ENCODE results near the gene TRPM3. TPM values are rescaled to one million over a fixed set of nuclear protein-coding genes. Genes with fewer than 3 reads are reported as not detected.

Gene TRPM3
- total and polyA plus RNA-seq, 2 of the 8 experiments (the other 6 are each of a cell fraction or from before 2014, with no cell fraction given): 2.4 to 10.9 TPM

DNA sequence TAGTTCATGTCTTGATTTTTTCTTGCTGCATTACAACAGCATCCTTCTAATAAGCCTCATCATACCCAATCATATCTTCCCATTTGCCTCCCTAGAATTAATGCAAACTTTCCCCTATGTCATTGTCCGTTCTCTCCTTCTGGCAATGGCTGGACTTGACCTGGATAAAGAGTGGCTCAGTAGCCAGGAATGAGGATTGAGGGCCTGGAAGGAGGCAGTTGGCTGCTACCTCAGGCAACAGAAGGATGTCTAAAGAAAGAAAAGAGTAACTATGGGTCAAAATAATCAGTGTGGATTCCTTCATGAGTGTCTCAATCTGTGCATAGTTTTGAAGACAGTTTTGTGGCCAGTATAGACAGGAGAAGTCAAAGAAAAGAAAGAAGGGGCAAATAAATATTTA lies 209.6 kb downstream of the TRPM3 start:
- H3K9me3 ChIP-seq (ENCODE audit: insufficient read depth in 2 of 2, low read depth in 1 of 2, low read length in 1 of 2): no peaks in the 10 kb centered on the region
- TF ChIP-seq, protein P1, sequence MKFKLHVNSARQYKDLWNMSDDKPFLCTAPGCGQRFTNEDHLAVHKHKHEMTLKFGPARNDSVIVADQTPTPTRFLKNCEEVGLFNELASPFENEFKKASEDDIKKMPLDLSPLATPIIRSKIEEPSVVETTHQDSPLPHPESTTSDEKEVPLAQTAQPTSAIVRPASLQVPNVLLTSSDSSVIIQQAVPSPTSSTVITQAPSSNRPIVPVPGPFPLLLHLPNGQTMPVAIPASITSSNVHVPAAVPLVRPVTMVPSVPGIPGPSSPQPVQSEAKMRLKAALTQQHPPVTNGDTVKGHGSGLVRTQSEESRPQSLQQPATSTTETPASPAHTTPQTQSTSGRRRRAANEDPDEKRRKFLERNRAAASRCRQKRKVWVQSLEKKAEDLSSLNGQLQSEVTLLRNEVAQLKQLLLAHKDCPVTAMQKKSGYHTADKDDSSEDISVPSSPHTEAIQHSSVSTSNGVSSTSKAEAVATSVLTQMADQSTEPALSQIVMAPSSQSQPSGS (IDR thresholded peaks at IDR 0.05; ENCODE audit: low read length): no peak
- TF ChIP-seq JUND (IDR thresholded peaks at IDR 0.05; ENCODE audit: low read length): no peak
- TF ChIP-seq MAFK (IDR thresholded peaks at IDR 0.05; ENCODE audit: low read depth, low read length): no peak
- TF ChIP-seq NRF1 (IDR thresholded peaks at IDR 0.05; ENCODE audit: low read depth, low read length): no peak
- TF ChIP-seq, protein P2, sequence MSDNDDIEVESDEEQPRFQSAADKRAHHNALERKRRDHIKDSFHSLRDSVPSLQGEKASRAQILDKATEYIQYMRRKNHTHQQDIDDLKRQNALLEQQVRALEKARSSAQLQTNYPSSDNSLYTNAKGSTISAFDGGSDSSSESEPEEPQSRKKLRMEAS (IDR thresholded peaks at IDR 0.05): no peak
- no peak for TF ChIP-seq SUZ12 (IDR thresholded peaks at IDR 0.05; ENCODE audit: low read length)
- TF ChIP-seq ASH2L (IDR thresholded peaks at IDR 0.05; ENCODE audit: low read length): no peak
- no peak for TF ChIP-seq SAP30 (IDR thresholded peaks at IDR 0.05; ENCODE audit: insufficient read depth, insufficient replicate concordance, low read length)
- H3K14ac ChIP-seq (ENCODE audit: insufficient read length): no peak overlapping the region
- no peaks in the 10 kb centered on the region for H3K4me1 ChIP-seq (replicated peaks in 1 of 4; ENCODE audit: control insufficient read depth in 3 of 4, insufficient read depth in 4 of 4, low read length in 3 of 4)
- H3K4me3 ChIP-seq (ENCODE audit: extremely low read depth in 1 of 4, insufficient read depth in 2 of 4, low read depth in 3 of 4, low read length in 4 of 4): no peak overlapping the region
- H2BK12ac ChIP-seq (ENCODE audit: low read depth, low read length): no peak overlapping the region
- H2AK5ac ChIP-seq (ENCODE audit: low read depth, low read length): no peak overlapping the region
- no peak overlapping the region for H2BK15ac ChIP-seq (ENCODE audit: low read length)
- no peak overlapping the region for H3K27ac ChIP-seq (ENCODE audit: low read depth, low read length)
- H3K4ac ChIP-seq (replicated peaks; ENCODE audit: insufficient read length, low read depth, low read length): no peak overlapping the region
- no peak overlapping the region for H4K8ac ChIP-seq (ENCODE audit: extremely low read depth, insufficient read depth, low read length)
- no peak overlapping the region for H2BK120ac ChIP-seq (replicated peaks; ENCODE audit: low read depth, low read length)
- no peak overlapping the region for H3K23ac ChIP-seq (ENCODE audit: insufficient read length)
- H3K27me3 ChIP-seq (replicated peaks in 1 of 4; ENCODE audit: control insufficient read depth in 3 of 4, extremely low read depth in 1 of 4, insufficient read depth in 3 of 4, low read length in 3 of 4): no peaks in the 10 kb centered on the region
- no peaks in the 10 kb centered on the region for H4K20me1 ChIP-seq (replicated peaks in 1 of 2; ENCODE audit: control insufficient read depth in 1 of 2, insufficient read depth in 2 of 2, low read length in 2 of 2)
- ChIA-PET POLR2A (ENCODE audit: partially characterized antibody) (no interaction called here), CTCF (ENCODE audit: partially characterized antibody) (no interaction called here)
- H3K23me2 ChIP-seq (ENCODE audit: low read depth, low read length): no peaks in the 10 kb centered on the region
- H2AFZ ChIP-seq (ENCODE audit: low read length): no peak overlapping the region
- H3K18ac ChIP-seq (ENCODE audit: extremely low read depth, low read length): no peak overlapping the region
- H3K4me2 ChIP-seq (ENCODE audit: insufficient read depth in 1 of 2, low read depth in 2 of 2, low read length in 2 of 2): no peak overlapping the region
- no peak overlapping the region for H2BK20ac ChIP-seq (ENCODE audit: low read length)
- WGBS, 2 experiments (ENCODE audit: extremely low coverage in 1 of 2, insufficient coverage in 1 of 2, insufficient read length in 1 of 2, insufficient replicate concordance in 2 of 2, low coverage in 1 of 2, low lambda C conversion rate in 2 of 2, missing lambda C conversion rate in 1 of 2): 80% methylated on average over 1 of the region's 1 CpG; no CpG with 5 or more reads in 1 of the 2 experiments
- H3K9ac ChIP-seq (replicated peaks in 1 of 4; ENCODE audit: extremely low read depth in 1 of 4, low read depth in 3 of 4, low read length in 3 of 4): no peak overlapping the region
- H4K91ac ChIP-seq (replicated peaks; ENCODE audit: insufficient read length, low read length): no peak overlapping the region
- FAIRE-seq (no peak), DNase-seq (ENCODE audit: low read depth in 1 of 2, low spot score in 2 of 2) (no peak)
- no peaks in the 10 kb centered on the region; the same call in 1 of the 2 replicates for H3K79me1 ChIP-seq (ENCODE audit: low read depth, low read length)
- H2BK5ac ChIP-seq (ENCODE audit: low read depth, low read length): no peak overlapping the region
- H3K56ac ChIP-seq (replicated peaks; ENCODE audit: insufficient read length, low read depth, low read length): no peak overlapping the region
- no peaks in the 10 kb centered on the region for H3K36me3 ChIP-seq (ENCODE audit: control insufficient read depth in 2 of 4, insufficient read depth in 4 of 4, low read length in 3 of 4)
- no peak overlapping the region for H4K5ac ChIP-seq (ENCODE audit: insufficient read length, low read depth, low read length)
- no peaks in the 10 kb centered on the region for H3K79me2 ChIP-seq (ENCODE audit: control insufficient read depth in 1 of 2, insufficient read depth in 2 of 2, low read length in 2 of 2)

All from H1 (cell line).